ENCODE results near the gene GPATCH3. TPM values are rescaled to one million over a fixed set of nuclear protein-coding genes. Genes with fewer than 3 reads are reported as not detected.

GPATCH3 gene
- total RNA-seq, 1 donor from 2014 or later = 18.1 TPM

DNA sequence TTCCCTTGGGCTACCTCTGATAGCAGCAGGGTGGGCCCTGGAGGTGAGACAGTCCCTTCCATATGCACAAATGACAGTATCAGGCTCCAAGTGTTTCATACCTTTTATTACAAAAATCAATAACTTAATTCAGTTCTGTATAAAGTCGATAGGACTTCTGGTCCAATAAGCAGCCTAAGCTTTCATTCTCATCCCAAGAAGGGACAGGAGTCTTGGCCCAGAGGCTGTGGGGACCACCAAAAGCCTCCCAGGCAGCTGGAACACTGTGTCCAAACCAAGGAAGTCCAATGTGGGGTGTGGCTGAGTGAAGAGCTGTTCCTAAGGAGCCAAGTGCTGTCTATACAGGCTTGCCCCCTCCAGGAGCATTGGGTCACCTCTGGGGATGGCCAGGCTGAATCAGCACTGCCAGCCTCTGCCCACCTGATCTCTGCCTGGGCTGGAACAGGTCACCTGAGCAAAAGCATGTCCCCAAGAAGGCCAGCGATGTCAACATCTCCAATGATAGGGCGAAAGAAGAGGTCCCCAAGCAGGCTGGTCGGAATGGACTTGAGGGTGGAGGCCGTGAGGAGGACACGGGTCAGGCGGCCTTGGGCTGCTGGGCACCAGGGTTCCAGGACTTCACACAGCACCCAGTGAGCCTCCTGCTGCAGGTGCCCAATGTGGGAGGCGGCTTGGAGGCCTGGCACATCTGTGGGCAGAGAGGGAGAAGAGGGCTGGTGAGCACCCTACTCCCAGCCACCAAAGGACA is 11.3 kb upstream of the GPATCH3 start:
- H3K27ac ChIP-seq = no peak overlapping the region
- no peaks in the 10 kb centered on the region for H3K9me3 ChIP-seq
- DNase-seq = no peak
- no peak for ATAC-seq
- H3K4me1 ChIP-seq = peaks cover 4% of the 10 kb centered on the region
- no peaks in the 10 kb centered on the region for H3K36me3 ChIP-seq
- intact Hi-C loops (cut with DNase I) = no loop called here
- TF ChIP-seq, protein P1, sequence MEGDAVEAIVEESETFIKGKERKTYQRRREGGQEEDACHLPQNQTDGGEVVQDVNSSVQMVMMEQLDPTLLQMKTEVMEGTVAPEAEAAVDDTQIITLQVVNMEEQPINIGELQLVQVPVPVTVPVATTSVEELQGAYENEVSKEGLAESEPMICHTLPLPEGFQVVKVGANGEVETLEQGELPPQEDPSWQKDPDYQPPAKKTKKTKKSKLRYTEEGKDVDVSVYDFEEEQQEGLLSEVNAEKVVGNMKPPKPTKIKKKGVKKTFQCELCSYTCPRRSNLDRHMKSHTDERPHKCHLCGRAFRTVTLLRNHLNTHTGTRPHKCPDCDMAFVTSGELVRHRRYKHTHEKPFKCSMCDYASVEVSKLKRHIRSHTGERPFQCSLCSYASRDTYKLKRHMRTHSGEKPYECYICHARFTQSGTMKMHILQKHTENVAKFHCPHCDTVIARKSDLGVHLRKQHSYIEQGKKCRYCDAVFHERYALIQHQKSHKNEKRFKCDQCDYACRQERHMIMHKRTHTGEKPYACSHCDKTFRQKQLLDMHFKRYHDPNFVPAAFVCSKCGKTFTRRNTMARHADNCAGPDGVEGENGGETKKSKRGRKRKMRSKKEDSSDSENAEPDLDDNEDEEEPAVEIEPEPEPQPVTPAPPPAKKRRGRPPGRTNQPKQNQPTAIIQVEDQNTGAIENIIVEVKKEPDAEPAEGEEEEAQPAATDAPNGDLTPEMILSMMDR (IDR thresholded peaks at IDR 0.05) = no peak
- peak overlapping the region; percentile 40 for H3K4me3 ChIP-seq
- H3K27me3 ChIP-seq = no peaks in the 10 kb centered on the region

- intact Hi-C loops (cut with DNase I) = no loop called here
- Histone ChIP-seq H3K4me1 (peaks cover 4% of the 10 kb centered on the region), H3K27me3 (no peaks in the 10 kb centered on the region), H3K36me3 (no peaks in the 10 kb centered on the region), H3K27ac (no peak overlapping the region), H3K4me3 (no peak overlapping the region), H3K9me3 (no peaks in the 10 kb centered on the region)
- TF ChIP-seq, protein P1 (IDR thresholded peaks at IDR 0.05) = no peak
- peak; percentile 1 for ATAC-seq
- DNase-seq = no peak
Observed at GRCh38 chr1:26910343-26911160, 10.3 kb upstream of the GPATCH3 start.

DNA sequence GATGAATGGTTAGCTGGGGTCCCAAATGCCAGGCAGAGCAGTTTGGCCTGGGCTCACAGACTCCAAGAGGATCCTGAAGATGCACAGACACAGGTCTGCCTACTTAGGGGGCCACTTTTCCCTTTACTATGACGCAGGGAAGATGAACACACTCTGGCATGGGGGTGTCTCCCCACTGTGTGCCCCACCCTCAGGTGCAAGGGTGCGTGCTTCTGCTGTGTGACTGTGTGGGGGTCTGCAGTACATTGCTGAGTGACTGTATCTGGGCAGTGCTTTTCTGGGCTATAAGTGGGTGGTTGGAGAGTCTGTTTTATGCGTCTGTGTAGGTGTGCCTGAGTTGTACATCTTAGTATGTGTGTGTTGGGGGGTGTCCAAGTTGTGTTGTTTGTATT is 9.7 kb upstream of the GPATCH3 start:
- ATAC-seq = no peak
- H3K4me3 ChIP-seq = no peak overlapping the region
- peaks cover 4% of the 10 kb centered on the region for H3K4me1 ChIP-seq
- TF ChIP-seq, protein P1 (IDR thresholded peaks at IDR 0.05) = no peak
- H3K36me3 ChIP-seq = no peaks in the 10 kb centered on the region
- DNase-seq = no peak
- H3K9me3 ChIP-seq = no peaks in the 10 kb centered on the region
- intact Hi-C loops (cut with DNase I) = no loop called here
- no peaks in the 10 kb centered on the region for H3K27me3 ChIP-seq
- no peak overlapping the region for H3K27ac ChIP-seq

DNA sequence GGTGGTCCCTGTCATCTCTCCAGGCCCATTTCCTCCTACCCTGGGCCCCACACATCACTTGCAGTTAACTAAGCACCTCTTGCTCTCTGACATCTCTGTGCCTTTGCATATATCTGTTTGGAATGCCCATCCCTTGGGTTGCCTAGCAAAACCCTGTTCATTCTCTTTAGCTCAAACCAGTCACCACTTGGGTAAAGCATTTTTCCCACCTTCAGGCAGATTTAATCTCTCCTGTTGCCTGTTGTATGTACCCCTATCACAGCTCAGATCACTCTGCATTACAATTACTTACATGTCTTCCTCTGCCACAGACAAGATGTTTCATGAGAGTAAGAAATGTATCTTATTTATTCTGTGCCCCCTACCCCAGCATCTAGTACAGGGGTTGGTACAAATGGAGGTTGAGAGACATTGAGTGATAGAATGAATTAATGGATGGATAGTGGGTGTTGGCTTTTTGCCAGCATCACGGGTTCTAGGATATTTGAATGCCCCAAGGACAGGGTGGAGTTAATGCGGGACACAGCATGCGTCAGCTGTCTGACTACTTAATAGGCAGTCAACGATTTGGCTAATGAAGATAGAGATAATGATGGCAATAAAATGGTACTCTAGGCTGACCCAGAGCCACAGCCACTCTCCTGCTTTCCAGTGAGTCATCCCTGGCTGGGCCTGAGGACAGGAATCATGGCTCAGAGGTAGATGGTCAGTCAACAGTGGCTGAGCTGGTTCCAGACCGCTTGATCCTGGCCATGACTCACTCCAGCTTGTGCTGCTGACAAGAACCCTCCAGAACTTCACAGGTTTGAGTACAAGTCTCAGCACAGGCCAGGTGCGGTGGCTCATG is 7.0 kb upstream of the GPATCH3 start:
- Histone ChIP-seq H3K27me3 (no peaks in the 10 kb centered on the region), H3K9me3 (no peaks in the 10 kb centered on the region), H3K4me3 (no peak overlapping the region), H3K27ac (no peak overlapping the region), H3K4me1 (peaks cover 4% of the 10 kb centered on the region), H3K36me3 (no peaks in the 10 kb centered on the region)
- intact Hi-C loops (cut with DNase I) = no loop called here
- ATAC-seq (peak; percentile 78), DNase-seq (no peak)
- TF ChIP-seq, protein P1 (IDR thresholded peaks at IDR 0.05) = no peak

GRCh38 chr1:26900815-26901511 is 696 bp upstream of the GPATCH3 start:
- Histone ChIP-seq H3K36me3 (peaks cover 22% of the 10 kb centered on the region), H3K4me1 (peaks cover 12% of the 10 kb centered on the region), H3K27ac (peak overlapping the region; percentile 88), H3K27me3 (no peaks in the 10 kb centered on the region), H3K9me3 (no peaks in the 10 kb centered on the region), H3K4me3 (peak overlapping the region; percentile 99)
- ATAC-seq = no peak
- intact Hi-C loops (cut with DNase I) = no loop called here
- DNase-seq = no peak
- TF ChIP-seq, protein P1 (IDR thresholded peaks at IDR 0.05) = no peak

All from upper lobe of right lung (tissue), 1 donor.